Neural progenitor cell (in vitro differentiated cells): Measurements from ENCODE around the gene PPP2R2B. TPM values are rescaled to one million over a fixed set of nuclear protein-coding genes. Genes with fewer than 3 reads are reported as not detected.
A peak's percentile ranks its signal among the peaks of the same experiment; 100 is the strongest.

Experiments
- DNase-seq: peaks from one replicate; pipeline ENCODE4 v3.0.0-alpha.2; 2016; ENCODE audit warnings: low spot score
- H2AFZ ChIP-seq: fragments of 200-600 bp; sonication (generic); replicated peaks from 2 replicates; pipeline ENCODE4 v1.6.1; 2016; ENCODE audit warnings: antibody characterized with exemption
- H3F3A ChIP-seq: fragments of 200-600 bp; sonication (generic); 2 replicates; pipeline ENCODE4 v1.6.1; 2016; ENCODE audit warnings: antibody characterized with exemption, low read depth
- H3K27ac ChIP-seq: fragments of 200-600 bp; sonication (generic); 2 replicates; pipeline ENCODE4 v1.5.1; 2016; ENCODE audit warnings: mild to moderate bottlenecking
- H3K27me3 ChIP-seq: fragments of 200-600 bp; sonication (generic); 2 replicates; pipeline ENCODE4 v1.6.1; 2016; ENCODE audit warnings: mild to moderate bottlenecking, moderate library complexity
- H3K36me3 ChIP-seq: fragments of 200-600 bp; sonication (generic); 2 replicates; pipeline ENCODE4 v1.5.1; 2016
- H3K4me1 ChIP-seq: fragments of 200-600 bp; sonication (generic); 2 replicates; pipeline ENCODE4 v1.6.1; 2016; ENCODE audit warnings: mixed run types
- H3K4me2 ChIP-seq: fragments of 200-600 bp; sonication (generic); 2 replicates; pipeline ENCODE4 v1.6.1; 2016
- H3K4me3 ChIP-seq: fragments of 200-600 bp; sonication (generic); 2 replicates; pipeline ENCODE4 v1.5.1; 2016
- H3K79me2 ChIP-seq: fragments of 200-600 bp; sonication (generic); 2 replicates; pipeline ENCODE4 v1.6.1; 2016; ENCODE audit warnings: low read depth
- H3K9ac ChIP-seq: fragments of 200-600 bp; sonication (generic); 2 replicates; pipeline ENCODE4 v1.6.1; 2016
- H3K9me3 ChIP-seq: fragments of 200-600 bp; sonication (generic); 2 replicates; pipeline ENCODE4 v1.5.1; 2016; ENCODE audit warnings: low read depth
- H4K20me1 ChIP-seq: fragments of 200-600 bp; sonication (generic); 2 replicates; pipeline ENCODE4 v1.6.1; 2016; ENCODE audit warnings: low read depth
- H3K27ac Mint-ChIP-seq: 3 replicates; pipeline ENCODE4 v1.8.0; 2021; ENCODE audit warnings: mixed read lengths
- H3K27me3 Mint-ChIP-seq: 2 replicates; pipeline ENCODE4 v1.8.0; 2022; ENCODE audit warnings: low read depth, mild to moderate bottlenecking, inconsistent platforms, moderate library complexity, mixed read lengths; ENCODE audit not compliant: insufficient read depth
- H3K36me3 Mint-ChIP-seq: 3 replicates; pipeline ENCODE4 v1.8.0; 2021; ENCODE audit warnings: mixed read lengths
- H3K4me1 Mint-ChIP-seq: 3 replicates; pipeline ENCODE4 v1.8.0; 2021; ENCODE audit warnings: mixed read lengths
- H3K4me3 Mint-ChIP-seq: 3 replicates; pipeline ENCODE4 v1.8.0; 2021; ENCODE audit warnings: mild to moderate bottlenecking, moderate library complexity, mixed read lengths
- H3K9me3 Mint-ChIP-seq: 3 replicates; pipeline ENCODE4 v1.8.0; 2020; ENCODE audit warnings: mixed read lengths
- EZH2 ChIP-seq: fragments of 200-600 bp; sonication (generic); IDR thresholded peaks from 2 replicates; pipeline ENCODE4 v1.6.1; 2017; ENCODE audit warnings: antibody characterized with exemption, mild to moderate bottlenecking, moderate library complexity
- EZH2phosphoT487 ChIP-seq: fragments of 200-600 bp; sonication (generic); IDR thresholded peaks from 2 replicates; pipeline ENCODE4 v1.6.1; 2017; ENCODE audit warnings: antibody characterized with exemption
- total RNA-seq: library from RNA; depleted of rRNA; stranded (reverse); fragments of >200 nt; gene quantifications from 2 replicates; pipeline ENCODE4 v1.2.3, GENCODE V29; 2015; ENCODE audit warnings: low replicate concordance
- TF ChIP-seq, protein P1 (sequence below): fragments of 200-600 bp; sonication (generic); IDR thresholded peaks from 2 replicates; pipeline ENCODE4 v1.5.1; 2017; ENCODE audit warnings: antibody characterized with exemption, mild to moderate bottlenecking

The PPP2R2B gene
- 22.5 and 26.6 TPM in 2 replicates for total RNA-seq

DNA sequence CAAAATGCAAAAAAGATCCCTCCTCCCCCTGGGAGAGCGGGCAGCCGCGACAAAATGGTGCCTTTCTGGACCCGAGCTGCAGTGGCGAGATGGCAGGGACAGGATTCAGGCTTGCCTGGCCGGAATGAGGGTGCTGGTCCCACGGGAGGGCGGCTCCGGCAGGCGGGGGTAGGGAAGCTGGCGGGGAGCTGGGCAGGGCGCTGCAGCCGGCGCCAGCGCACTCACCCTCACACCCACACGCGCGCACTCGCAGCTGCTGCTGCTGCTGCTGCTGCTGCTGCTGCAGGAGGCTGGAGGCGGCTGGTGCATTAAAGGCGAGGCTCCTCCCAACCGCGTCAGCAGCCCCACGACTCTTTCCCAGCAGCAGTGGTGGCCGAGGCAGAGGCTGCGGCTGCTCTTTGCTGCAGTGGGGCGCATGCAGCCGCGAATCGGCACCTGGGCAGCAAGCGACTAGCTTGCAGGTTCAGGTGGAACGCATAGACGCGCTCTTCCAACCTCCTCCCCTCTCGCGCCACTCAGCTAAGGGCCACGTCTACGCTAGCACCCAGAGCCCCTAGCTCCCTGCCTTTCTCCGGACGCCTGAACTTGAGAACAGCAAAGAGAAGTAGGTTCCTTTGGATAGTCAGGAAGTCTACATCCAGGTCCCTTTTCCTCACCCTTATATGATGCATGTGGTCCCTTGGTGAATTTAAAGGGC lies at the start of gene PPP2R2B:
Gene PPP2R2B, minus strand, starts transcription at position 282 of the 697 bp plus-strand sequence.
- no peak within 1 kb of the TSS for H3K9ac ChIP-seq

DNA sequence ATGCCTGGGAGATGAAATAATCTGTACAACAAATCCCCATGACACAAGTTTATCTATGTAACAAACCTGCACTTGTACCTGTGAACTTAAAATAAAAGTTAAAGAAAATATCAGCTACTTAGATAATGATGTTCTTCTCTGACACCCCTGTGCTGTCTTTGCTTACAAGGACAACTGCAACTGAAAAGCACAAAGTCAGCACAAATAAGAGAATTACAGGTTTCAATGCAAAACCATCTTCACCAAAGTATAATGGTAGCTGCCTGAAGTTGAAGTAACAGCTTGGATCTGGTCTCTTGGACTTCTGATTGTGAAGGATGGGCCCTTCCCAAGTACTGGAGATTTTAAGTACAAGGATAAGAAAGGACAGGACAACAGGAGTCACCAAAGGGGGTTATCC lies 45.6 kb upstream of the PPP2R2B start:
- H2AFZ ChIP-seq: no peak overlapping the region
- no peaks in the 10 kb centered on the region for H3K36me3 ChIP-seq
- no peaks in the 10 kb centered on the region for H4K20me1 ChIP-seq
- Mint-ChIP-seq H3K27me3 (peaks cover 2% of the 10 kb centered on the region), H3K4me1 (peaks cover 16% of the 10 kb centered on the region), H3K9me3 (no peaks in the 10 kb centered on the region), H3K36me3 (no peaks in the 10 kb centered on the region), H3K4me3 (no peak overlapping the region), H3K27ac (no peak overlapping the region)
- TF ChIP-seq EZH2phosphoT487 (no peak), EZH2 (no peak)
- TF ChIP-seq, protein P1, sequence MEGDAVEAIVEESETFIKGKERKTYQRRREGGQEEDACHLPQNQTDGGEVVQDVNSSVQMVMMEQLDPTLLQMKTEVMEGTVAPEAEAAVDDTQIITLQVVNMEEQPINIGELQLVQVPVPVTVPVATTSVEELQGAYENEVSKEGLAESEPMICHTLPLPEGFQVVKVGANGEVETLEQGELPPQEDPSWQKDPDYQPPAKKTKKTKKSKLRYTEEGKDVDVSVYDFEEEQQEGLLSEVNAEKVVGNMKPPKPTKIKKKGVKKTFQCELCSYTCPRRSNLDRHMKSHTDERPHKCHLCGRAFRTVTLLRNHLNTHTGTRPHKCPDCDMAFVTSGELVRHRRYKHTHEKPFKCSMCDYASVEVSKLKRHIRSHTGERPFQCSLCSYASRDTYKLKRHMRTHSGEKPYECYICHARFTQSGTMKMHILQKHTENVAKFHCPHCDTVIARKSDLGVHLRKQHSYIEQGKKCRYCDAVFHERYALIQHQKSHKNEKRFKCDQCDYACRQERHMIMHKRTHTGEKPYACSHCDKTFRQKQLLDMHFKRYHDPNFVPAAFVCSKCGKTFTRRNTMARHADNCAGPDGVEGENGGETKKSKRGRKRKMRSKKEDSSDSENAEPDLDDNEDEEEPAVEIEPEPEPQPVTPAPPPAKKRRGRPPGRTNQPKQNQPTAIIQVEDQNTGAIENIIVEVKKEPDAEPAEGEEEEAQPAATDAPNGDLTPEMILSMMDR: no peak
- no peak overlapping the region for H3K27ac ChIP-seq
- peaks cover 19% of the 10 kb centered on the region for H3K4me1 ChIP-seq
- H3K4me3 ChIP-seq: no peak overlapping the region
- no peak overlapping the region for H3K9ac ChIP-seq
- H3K27me3 ChIP-seq: no peaks in the 10 kb centered on the region
- no peaks in the 10 kb centered on the region for H3F3A ChIP-seq
- no peaks in the 10 kb centered on the region for H3K9me3 ChIP-seq
- H3K79me2 ChIP-seq: no peaks in the 10 kb centered on the region
- H3K4me2 ChIP-seq: no peak overlapping the region
- DNase-seq: no peak

More for the DNA sequence above, at the start of gene PPP2R2B:
- Mint-ChIP-seq H3K27me3 (peaks cover 9% of the 10 kb centered on the region), H3K4me3 (peak within 1 kb of the TSS; percentile 94), H3K27ac (peak within 1 kb of the TSS; percentile 43), H3K4me1 (peaks cover 18% of the 10 kb centered on the region), H3K9me3 (no peaks in the 10 kb centered on the region), H3K36me3 (no peaks in the 10 kb centered on the region)
- H4K20me1 ChIP-seq: no peaks in the 10 kb centered on the region
- H3K4me2 ChIP-seq: peak within 1 kb of the TSS; percentile 93
- peak; percentile 89 for DNase-seq
- peak within 1 kb of the TSS; percentile 76 for H3K4me3 ChIP-seq
- H3K27ac ChIP-seq: no peak within 1 kb of the TSS
- H3K9me3 ChIP-seq: no peaks in the 10 kb centered on the region
- peak; percentile 43 for TF ChIP-seq EZH2
- TF ChIP-seq, protein P1: no peak
- peaks cover 34% of the 10 kb centered on the region for H3K27me3 ChIP-seq
- peaks cover 9% of the 10 kb centered on the region for H3F3A ChIP-seq
- H3K4me1 ChIP-seq: peaks cover 20% of the 10 kb centered on the region
- H2AFZ ChIP-seq: peak within 1 kb of the TSS; percentile 97
- no peaks in the 10 kb centered on the region for H3K36me3 ChIP-seq
- peaks cover 5% of the 10 kb centered on the region for H3K79me2 ChIP-seq

DNA sequence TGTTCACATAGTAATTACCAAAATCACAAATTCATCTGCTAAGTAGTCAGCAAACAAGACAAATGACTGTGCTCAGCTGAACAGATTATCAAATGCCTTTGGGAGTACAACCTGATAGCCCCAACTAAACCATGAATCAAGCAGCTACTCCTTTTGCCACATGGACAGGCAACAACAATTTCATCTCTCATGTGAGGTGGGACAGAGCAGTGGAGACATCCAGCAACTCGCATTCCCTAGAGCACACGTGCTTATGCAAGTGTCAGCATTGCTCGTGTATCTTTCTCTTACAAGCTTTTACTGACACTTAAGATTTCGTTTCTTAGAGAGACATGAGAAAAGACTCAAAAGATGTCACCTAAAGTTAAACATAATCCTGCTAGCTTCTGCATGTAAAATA lies 42.7 kb upstream of the PPP2R2B start:
- Mint-ChIP-seq H3K36me3 (no peaks in the 10 kb centered on the region), H3K9me3 (no peaks in the 10 kb centered on the region), H3K27me3 (peaks cover 2% of the 10 kb centered on the region), H3K27ac (no peak overlapping the region), H3K4me1 (peaks cover 31% of the 10 kb centered on the region), H3K4me3 (no peak overlapping the region)
- TF ChIP-seq EZH2 (no peak), EZH2phosphoT487 (no peak)
- TF ChIP-seq, protein P1: no peak
- H3K27ac ChIP-seq: no peak overlapping the region
- H2AFZ ChIP-seq: no peak overlapping the region
- no peak overlapping the region for H3K4me3 ChIP-seq
- no peaks in the 10 kb centered on the region for H3K36me3 ChIP-seq
- H3F3A ChIP-seq: peaks cover 7% of the 10 kb centered on the region
- H3K9me3 ChIP-seq: no peaks in the 10 kb centered on the region
- H4K20me1 ChIP-seq: no peaks in the 10 kb centered on the region
- H3K4me2 ChIP-seq: no peak overlapping the region
- no peak for DNase-seq
- no peaks in the 10 kb centered on the region for H3K79me2 ChIP-seq
- no peak overlapping the region for H3K9ac ChIP-seq
- H3K27me3 ChIP-seq: no peaks in the 10 kb centered on the region
- H3K4me1 ChIP-seq: peaks cover 28% of the 10 kb centered on the region
